Activated T-cell treated with anti-CD3 and anti-CD28 coated beads, Interleukin-2, amount 50 U/mL, for 72 hours (primary cell): Measurements from ENCODE around the gene AP4E1. TPM values are rescaled to one million over a fixed set of nuclear protein-coding genes. Genes with fewer than 3 reads are reported as not detected.
"Not testable (repeated sequence)": the region's sequence is repeated elsewhere in the genome, so short reads cannot be mapped to it uniquely, and the experiment has no call there.

Experiments used
- ATAC-seq, 2 donors: fragments of 150-1000 bp; cut with Tn5 transposase; replicated peaks in 1 of 2; 2 replicates each; pipeline ENCODE4 v1.10.0; 2021; ENCODE audit warnings: moderate library complexity in 2 of 2, mild to moderate bottlenecking in 1 of 2
- DNase-seq, 2 donors: peaks; one replicate each; pipeline ENCODE4 v3.0.0; 2021 to 2022; ENCODE audit warnings: mixed read lengths in 1 of 2
- H3K27ac Mint-ChIP-seq: one replicate; pipeline ENCODE4 v1.8.0; 2022; ENCODE audit warnings: mild to moderate bottlenecking, moderate library complexity, mixed read lengths
- H3K27me3 Mint-ChIP-seq: one replicate; pipeline ENCODE4 v1.8.0; 2022; ENCODE audit warnings: low read depth, mixed read lengths
- H3K36me3 Mint-ChIP-seq, 2 donors: one replicate each; pipeline ENCODE4 v1.8.0; 2022; ENCODE audit warnings: mixed read lengths in 2 of 2, mild to moderate bottlenecking in 1 of 2; ENCODE audit not compliant: insufficient read depth in 2 of 2
- H3K4me1 Mint-ChIP-seq: one replicate; pipeline ENCODE4 v1.8.0; 2022; ENCODE audit warnings: low read depth, mixed read lengths
- H3K4me3 Mint-ChIP-seq, 2 donors: one replicate each; pipeline ENCODE4 v1.8.0; 2022; ENCODE audit warnings: mild to moderate bottlenecking in 2 of 2, mixed read lengths in 2 of 2, moderate library complexity in 2 of 2
- H3K9me3 Mint-ChIP-seq, 2 donors: one replicate each; pipeline ENCODE4 v1.8.0; 2022; ENCODE audit warnings: mixed read lengths in 2 of 2
- total RNA-seq, 2 donors: library from RNA; stranded (reverse); gene quantifications; one replicate each; pipeline ENCODE4 v1.2.3, GENCODE V29; 2022

The AP4E1 gene
- total RNA-seq, 2 donors from 2014 or later, result 13.3 to 17.1 TPM

DNA sequence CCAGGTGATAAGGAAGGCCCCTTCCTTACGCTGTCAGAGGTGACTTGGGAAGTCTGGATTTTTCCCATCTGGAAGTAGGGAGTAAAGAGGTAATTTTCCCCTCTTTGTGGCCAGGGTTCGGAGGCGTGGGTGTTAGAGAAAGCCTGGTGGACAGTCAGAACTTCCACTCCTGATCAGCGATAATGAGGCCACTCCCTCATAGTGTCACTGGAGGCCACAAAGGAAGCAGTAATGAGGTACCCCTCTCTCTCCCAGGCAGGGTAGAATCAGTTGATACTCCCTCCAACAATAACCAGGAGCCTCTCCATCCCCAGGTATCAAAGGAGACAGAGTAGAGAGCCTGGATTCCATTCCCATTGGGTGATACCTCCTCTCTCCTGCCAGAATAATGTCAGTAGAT is 30.0 kb downstream of the AP4E1 start:
- no peak for DNase-seq
- no peak overlapping the region for H3K27ac Mint-ChIP-seq
- no peaks in the 10 kb centered on the region for H3K27me3 Mint-ChIP-seq
- H3K9me3 Mint-ChIP-seq, result no peaks in the 10 kb centered on the region
- H3K36me3 Mint-ChIP-seq, result peaks cover 0 to 13% of the 10 kb centered on the region in 2 donors
- no peaks in the 10 kb centered on the region for H3K4me1 Mint-ChIP-seq
- no peak overlapping the region for H3K4me3 Mint-ChIP-seq
- no peak for ATAC-seq

DNA sequence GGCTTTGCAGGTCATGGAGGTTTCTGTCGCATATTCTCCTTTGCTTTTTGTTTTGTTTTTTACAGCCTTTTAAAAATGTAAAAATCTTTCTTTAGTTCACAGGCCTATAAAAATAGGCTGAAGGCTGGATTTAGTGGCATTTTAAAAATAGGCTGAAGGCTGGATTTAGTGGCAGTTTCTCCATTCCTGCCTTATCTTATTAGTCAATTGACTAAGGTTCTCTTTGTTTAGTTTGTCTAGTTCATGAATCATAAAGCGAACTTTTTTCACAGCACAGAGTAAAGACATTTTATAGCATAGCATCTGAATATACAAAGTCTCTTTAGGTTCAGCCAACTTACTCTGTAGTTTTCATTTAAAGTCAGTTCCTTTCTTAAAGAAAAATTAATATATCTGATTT is 31.4 kb downstream of the AP4E1 start:
- Mint-ChIP-seq H3K4me1 (no peaks in the 10 kb centered on the region), H3K27me3 (no peaks in the 10 kb centered on the region), H3K27ac (no peak overlapping the region), H3K9me3 (no peaks in the 10 kb centered on the region), H3K4me3 (no peak overlapping the region), H3K36me3 (peaks cover 6 to 17% of the 10 kb centered on the region in 2 donors)
- DNase-seq (no peak), ATAC-seq (no peak)

DNA sequence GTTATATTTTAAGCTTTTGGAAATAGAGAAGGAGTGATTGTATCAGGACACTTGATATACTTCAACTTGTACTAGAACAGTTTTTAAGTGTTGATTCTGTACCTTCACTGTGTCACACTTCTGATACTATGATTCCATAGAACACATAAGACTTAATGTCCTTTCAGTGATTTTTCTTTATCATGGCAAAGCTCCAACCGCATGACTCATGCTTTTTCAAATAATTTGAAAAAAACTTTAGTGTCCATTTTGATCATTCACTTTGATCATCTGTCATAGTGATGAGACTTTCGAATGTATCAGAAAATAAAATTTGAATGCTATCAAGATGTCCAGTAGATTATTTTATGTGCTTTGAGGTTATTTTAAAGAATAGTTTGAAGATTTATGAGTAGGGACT is 32.0 kb downstream of the AP4E1 start:
- no peaks in the 10 kb centered on the region for H3K4me1 Mint-ChIP-seq
- H3K36me3 Mint-ChIP-seq, result peaks cover 6 to 19% of the 10 kb centered on the region in 2 donors
- no peaks in the 10 kb centered on the region for H3K9me3 Mint-ChIP-seq
- ATAC-seq, result no peak
- DNase-seq, result no peak
- no peak overlapping the region for H3K4me3 Mint-ChIP-seq
- H3K27me3 Mint-ChIP-seq, result no peaks in the 10 kb centered on the region
- no peak overlapping the region for H3K27ac Mint-ChIP-seq

DNA sequence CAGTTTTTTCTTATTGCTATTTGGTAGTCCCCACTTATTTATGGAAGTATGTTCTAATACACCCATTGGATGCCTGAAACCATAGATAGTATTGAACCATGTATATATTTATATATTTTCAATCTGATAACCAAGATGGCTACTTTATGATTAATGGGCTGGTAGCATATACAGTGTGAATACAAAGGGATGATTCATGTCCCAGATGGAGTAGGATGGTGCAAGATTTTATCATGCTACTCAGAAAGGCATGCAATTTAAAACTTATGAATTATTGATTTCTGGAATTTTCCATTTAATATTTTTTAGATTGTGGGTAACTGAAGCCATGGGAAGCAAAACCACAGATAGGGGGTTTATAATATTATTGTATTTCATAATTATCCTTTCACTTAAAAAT is 35.2 kb downstream of the AP4E1 start:
- Mint-ChIP-seq H3K27ac (no peak overlapping the region), H3K4me1 (no peaks in the 10 kb centered on the region), H3K9me3 (no peaks in the 10 kb centered on the region), H3K4me3 (no peak overlapping the region), H3K36me3 (peaks cover 6 to 22% of the 10 kb centered on the region in 2 donors), H3K27me3 (no peaks in the 10 kb centered on the region)
- ATAC-seq, result no peak
- DNase-seq, result no peak

DNA sequence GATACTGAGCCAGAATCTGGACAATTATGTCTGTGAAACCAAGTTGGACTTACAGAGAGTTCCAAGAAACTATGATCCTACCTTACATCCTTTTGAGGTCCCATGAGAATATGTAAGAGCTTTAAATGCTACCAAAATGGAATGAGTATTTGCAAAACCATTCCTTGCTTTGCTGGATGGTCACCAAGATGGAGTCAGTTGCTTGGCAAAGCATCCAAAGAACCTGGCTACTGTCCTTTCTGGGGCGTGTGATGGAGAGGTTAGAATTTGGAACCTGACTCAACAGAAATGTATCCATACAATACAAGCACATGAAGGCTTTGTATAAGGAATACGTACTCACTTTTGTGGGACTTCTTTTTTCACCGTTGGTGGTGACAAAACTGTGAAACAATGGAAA is 36.2 kb downstream of the AP4E1 start:
- Mint-ChIP-seq H3K27ac (no peak overlapping the region), H3K4me1 (no peaks in the 10 kb centered on the region), H3K27me3 (no peaks in the 10 kb centered on the region), H3K36me3 (peaks cover 6 to 22% of the 10 kb centered on the region in 2 donors), H3K4me3 (no peak overlapping the region), H3K9me3 (no peaks in the 10 kb centered on the region)
- DNase-seq, result no peak
- ATAC-seq, result no peak

DNA sequence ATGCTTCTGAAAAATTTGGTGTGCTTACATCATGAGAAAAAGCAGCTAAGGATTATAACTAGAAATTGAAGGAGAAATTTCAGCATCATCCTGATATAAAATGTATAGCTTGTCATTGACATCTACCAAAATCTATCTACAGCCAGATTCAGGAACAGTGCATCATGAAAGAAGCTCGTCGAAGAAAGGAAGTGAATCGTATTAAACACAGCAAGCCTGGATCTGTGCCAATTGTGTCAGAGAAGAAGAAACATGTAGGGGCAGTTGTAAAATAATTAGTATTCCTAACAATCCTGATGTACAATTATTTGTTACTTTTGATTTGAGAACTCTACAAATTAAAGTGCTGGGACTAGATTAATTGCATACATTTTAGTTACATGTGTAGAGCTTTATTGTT is 37.2 kb downstream of the AP4E1 start:
- H3K27ac Mint-ChIP-seq, result no peak overlapping the region
- H3K9me3 Mint-ChIP-seq, result peaks cover 0 to 1% of the 10 kb centered on the region in 2 donors
- no peaks in the 10 kb centered on the region for H3K4me1 Mint-ChIP-seq
- DNase-seq, result no peak
- no peak for ATAC-seq
- no peaks in the 10 kb centered on the region for H3K27me3 Mint-ChIP-seq
- peaks cover 7 to 27% of the 10 kb centered on the region in 2 donors for H3K36me3 Mint-ChIP-seq
- H3K4me3 Mint-ChIP-seq, result no peak overlapping the region

DNA sequence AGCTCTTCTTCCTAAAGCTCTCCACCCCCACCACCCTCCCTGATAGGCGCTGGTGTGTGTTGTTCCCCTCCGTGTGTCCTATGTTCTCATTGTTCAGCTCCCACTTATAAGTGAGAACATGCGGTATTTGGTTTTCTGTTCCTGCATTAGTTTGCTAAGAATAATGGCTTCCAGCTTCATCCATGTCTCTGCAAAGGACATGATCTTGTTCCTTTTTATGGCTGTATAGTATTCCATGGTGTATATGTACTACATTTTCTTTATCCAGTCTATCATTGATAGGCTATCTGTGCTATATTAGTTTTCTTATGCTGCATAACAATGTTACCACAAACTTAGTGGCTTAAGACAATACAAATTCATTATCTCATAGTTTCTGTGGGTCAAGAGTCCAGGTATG is 42.3 kb downstream of the AP4E1 start:
- not testable (repeated sequence) for H3K4me1 Mint-ChIP-seq, DNase-seq, H3K4me3 Mint-ChIP-seq, H3K27me3 Mint-ChIP-seq, H3K9me3 Mint-ChIP-seq, ATAC-seq, H3K27ac Mint-ChIP-seq
- H3K36me3 Mint-ChIP-seq, result peaks cover 31 to 51% of the 10 kb centered on the region in 2 donors

DNA sequence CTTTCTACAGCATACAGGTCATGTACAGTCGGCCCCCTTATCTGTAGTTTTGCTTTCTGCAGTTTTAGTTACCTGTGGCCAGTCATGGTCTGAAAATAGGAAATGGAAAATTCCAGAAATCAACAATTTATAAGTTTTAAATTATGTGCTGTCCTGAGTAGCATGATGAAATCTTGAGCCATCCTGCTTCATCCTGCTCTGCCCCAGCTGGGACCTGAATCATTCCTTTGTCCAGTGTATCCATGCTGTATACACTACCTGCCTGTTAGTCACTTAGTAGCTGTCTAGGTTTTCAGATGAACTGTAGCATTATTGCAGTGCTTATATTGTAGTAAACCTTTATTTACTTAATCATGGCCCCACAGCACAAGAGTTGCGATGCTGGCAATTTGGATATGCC is 44.8 kb downstream of the AP4E1 start:
- ATAC-seq (no peak), DNase-seq (no peak)
- H3K27me3 Mint-ChIP-seq, result no peaks in the 10 kb centered on the region
- H3K9me3 Mint-ChIP-seq, result peaks cover 9 to 14% of the 10 kb centered on the region in 2 donors
- peaks cover 5% of the 10 kb centered on the region for H3K4me1 Mint-ChIP-seq
- peaks cover 42 to 66% of the 10 kb centered on the region in 2 donors for H3K36me3 Mint-ChIP-seq
- no peak overlapping the region for H3K4me3 Mint-ChIP-seq
- no peak overlapping the region for H3K27ac Mint-ChIP-seq

DNA sequence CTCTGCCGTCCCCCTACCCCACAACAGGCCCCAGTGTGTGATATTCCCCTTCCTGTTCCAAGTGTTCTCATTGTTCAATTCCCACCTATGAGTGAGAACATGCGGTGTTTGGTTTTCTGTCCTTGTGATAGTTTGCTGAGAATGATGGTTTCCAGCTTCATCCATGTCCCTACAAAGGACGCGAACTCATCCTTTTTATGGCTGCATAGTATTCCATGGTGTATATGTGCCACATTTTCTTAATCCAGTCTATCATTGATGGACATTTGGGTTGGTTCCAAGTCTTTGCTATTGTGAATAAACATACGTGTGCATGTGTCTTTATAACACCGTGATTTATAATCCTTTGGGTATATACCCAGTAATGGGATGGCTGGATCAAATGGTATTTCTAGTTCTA is 46.4 kb downstream of the AP4E1 start:
- ATAC-seq, H3K4me3 Mint-ChIP-seq, DNase-seq, H3K27ac Mint-ChIP-seq, H3K27me3 Mint-ChIP-seq, H3K4me1 Mint-ChIP-seq: not testable (repeated sequence)
- Mint-ChIP-seq H3K36me3 (peaks cover 51 to 79% of the 10 kb centered on the region in 2 donors), H3K9me3 (peaks cover 11 to 15% of the 10 kb centered on the region in 2 donors)

DNA sequence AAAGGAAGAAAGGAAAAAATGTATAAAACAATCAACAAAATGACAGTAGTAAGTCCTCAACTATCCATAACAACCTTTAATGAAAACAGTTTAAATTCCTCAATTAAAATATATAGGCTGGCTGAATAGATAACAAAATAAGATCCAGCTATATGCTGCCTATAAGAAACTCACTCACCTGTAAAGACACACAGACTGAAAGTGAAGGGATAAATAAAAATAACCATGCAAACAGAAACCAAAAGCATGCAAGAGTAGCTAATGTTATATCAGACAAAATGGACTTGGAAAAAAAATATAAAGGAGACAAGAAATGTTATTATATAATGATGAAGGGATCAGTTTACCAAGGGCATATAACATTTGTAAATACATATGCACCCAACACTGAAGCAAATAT is 51.2 kb downstream of the AP4E1 start:
- peaks cover 51 to 74% of the 10 kb centered on the region in 2 donors for H3K36me3 Mint-ChIP-seq
- H3K27me3 Mint-ChIP-seq, result no peaks in the 10 kb centered on the region
- no peak overlapping the region for H3K27ac Mint-ChIP-seq
- peaks cover 29 to 35% of the 10 kb centered on the region in 2 donors for H3K9me3 Mint-ChIP-seq
- no peak for DNase-seq
- no peak for ATAC-seq
- peaks cover 5% of the 10 kb centered on the region for H3K4me1 Mint-ChIP-seq
- H3K4me3 Mint-ChIP-seq, result no peak overlapping the region

DNA sequence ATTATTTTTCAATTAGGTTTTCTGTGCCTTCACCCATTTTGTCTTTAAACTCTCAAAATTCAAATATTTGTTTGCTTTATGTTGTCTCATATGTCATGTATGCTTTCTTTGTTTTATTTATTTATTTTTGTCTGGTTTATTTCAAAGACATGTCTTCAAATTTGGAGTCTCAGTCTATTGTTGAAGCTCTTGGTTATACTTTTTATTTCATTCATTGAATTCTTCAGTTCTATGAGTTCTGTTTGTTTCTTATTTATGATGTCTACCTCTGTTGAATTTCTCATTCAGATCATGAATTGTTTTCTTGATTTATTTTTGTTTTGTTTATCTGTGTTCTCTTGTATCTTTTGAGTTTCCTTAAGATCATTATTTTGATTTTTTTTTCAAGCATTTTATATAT is 55.6 kb downstream of the AP4E1 start:
- no peak for ATAC-seq
- no peak for DNase-seq
- peaks cover 37 to 57% of the 10 kb centered on the region in 2 donors for H3K36me3 Mint-ChIP-seq
- no peaks in the 10 kb centered on the region for H3K27me3 Mint-ChIP-seq
- H3K27ac Mint-ChIP-seq, result peak overlapping the region; percentile 29
- peaks cover 31 to 32% of the 10 kb centered on the region in 2 donors for H3K9me3 Mint-ChIP-seq
- no peak overlapping the region for H3K4me3 Mint-ChIP-seq
- no peaks in the 10 kb centered on the region for H3K4me1 Mint-ChIP-seq

DNA sequence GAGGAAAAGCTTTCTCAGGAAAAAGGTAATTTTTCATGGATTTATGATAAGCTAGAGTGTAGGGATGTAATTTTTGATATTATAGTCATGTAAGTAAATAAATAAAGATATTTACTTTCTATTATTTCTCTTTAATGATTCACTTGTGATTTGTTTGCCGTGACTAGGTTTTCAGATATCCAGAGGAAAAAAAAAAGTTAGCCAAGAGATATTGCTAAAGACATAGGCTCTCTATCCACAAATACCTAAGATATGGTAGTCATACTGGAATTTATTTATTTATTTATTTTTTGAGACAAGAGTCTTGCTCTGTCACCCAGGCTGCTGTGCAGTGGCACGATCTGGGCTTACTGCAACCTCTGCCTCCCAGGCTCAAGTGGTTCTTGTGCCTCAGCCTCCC is 59.9 kb downstream of the AP4E1 start:
- peaks cover 29 to 61% of the 10 kb centered on the region in 2 donors for H3K36me3 Mint-ChIP-seq
- no peak overlapping the region for H3K4me3 Mint-ChIP-seq
- no peaks in the 10 kb centered on the region for H3K27me3 Mint-ChIP-seq
- peaks cover 21 to 24% of the 10 kb centered on the region in 2 donors for H3K9me3 Mint-ChIP-seq
- H3K27ac Mint-ChIP-seq, result no peak overlapping the region
- DNase-seq (no peak), ATAC-seq (no peak)
- peaks cover 7% of the 10 kb centered on the region for H3K4me1 Mint-ChIP-seq

DNA sequence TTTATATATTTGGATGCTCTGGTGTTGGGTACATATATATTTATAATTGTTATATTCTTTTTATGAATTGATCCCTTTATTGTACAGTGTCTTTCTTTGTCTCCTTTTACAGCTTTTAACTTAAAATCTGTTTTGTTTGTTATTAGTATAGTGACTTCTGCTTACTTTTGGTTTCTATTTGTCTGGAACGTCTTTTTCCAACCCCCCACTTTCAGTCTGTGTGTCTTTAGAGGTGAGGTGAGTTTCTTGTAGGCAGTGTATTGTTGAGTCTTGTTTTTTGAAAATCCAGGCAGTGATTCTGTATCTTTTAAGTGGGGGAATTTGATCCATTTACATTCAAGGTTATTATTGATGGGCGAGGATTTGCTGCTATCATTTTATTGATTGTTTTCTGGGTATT is 62.0 kb downstream of the AP4E1 start:
- no peaks in the 10 kb centered on the region for H3K27me3 Mint-ChIP-seq
- peak overlapping the region; percentile 62 for H3K27ac Mint-ChIP-seq
- H3K4me1 Mint-ChIP-seq, result peaks cover 7% of the 10 kb centered on the region
- no peak for DNase-seq
- H3K4me3 Mint-ChIP-seq, result peak overlapping the region in 1 of 2 donors; percentile 10
- peaks cover 30 to 58% of the 10 kb centered on the region in 2 donors for H3K36me3 Mint-ChIP-seq
- ATAC-seq, result no peak
- H3K9me3 Mint-ChIP-seq, result peaks cover 14 to 15% of the 10 kb centered on the region in 2 donors

DNA sequence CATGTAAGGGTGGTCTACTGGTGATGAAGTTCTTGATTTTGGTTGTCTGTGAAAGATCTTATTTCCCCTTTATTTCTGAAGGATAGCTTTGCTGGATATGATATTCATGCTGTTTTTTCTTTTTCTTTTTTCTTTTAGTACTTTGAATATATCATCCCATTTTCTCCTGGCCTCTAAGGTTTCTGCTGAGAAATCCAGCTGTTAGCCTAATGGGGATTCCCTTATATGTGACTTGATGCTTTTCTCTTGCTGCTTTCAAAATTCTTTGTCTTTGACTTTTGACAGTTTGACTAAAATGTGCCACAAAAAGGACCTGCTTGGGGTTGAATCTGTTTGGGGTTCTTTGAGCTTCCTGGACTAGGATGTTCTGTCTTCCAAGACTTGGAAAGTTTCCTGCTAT is 62.6 kb downstream of the AP4E1 start:
- Mint-ChIP-seq H3K36me3 (peaks cover 28 to 57% of the 10 kb centered on the region in 2 donors), H3K4me3 (no peak overlapping the region), H3K4me1 (peaks cover 7% of the 10 kb centered on the region), H3K9me3 (peaks cover 14 to 15% of the 10 kb centered on the region in 2 donors), H3K27ac (no peak overlapping the region), H3K27me3 (no peaks in the 10 kb centered on the region)
- ATAC-seq, result no peak
- no peak for DNase-seq
